ENCODE results near the gene GNAS-AS1. TPM values are rescaled to one million over a fixed set of nuclear protein-coding genes. Genes with fewer than 3 reads are reported as not detected.

Gene GNAS-AS1
- total RNA-seq, 1 experiment from 2014 or later, result 1.6 TPM

GRCh38 chr20:58795181-58795922 is 55.4 kb downstream of the GNAS-AS1 start:
- intact Hi-C loops (cut with micrococcal nuclease), result no loop called here
- no TSS peak for BruUV-seq (replicated peaks)
- ChIA-PET POLR2A (no interaction called here), CTCF (interaction anchor here (0.6 kb wide), 1 partner anchor 236 kb away, joined by 3 read pairs; no protein-coding TSS in a partner anchor)
- Mint-ChIP-seq H3K4me3 (ENCODE audit: unreplicated experiment) (no peak overlapping the region), H3K4me1 (ENCODE audit: insufficient read depth, unreplicated experiment) (no peaks in the 10 kb centered on the region), H3K36me3 (ENCODE audit: insufficient read depth, unreplicated experiment) (no peaks in the 10 kb centered on the region), H3K9me3 (ENCODE audit: unreplicated experiment) (no peaks in the 10 kb centered on the region), H3K27me3 (ENCODE audit: insufficient read depth, unreplicated experiment) (peaks cover 94% of the 10 kb centered on the region), H3K27ac (ENCODE audit: low read depth, unreplicated experiment) (no peak overlapping the region)
- TF ChIP-seq CTCF (IDR thresholded peaks at IDR 0.05; ENCODE audit: unreplicated experiment), result no peak
- no peak for DNase-seq (ENCODE audit: unreplicated experiment)

GRCh38 chr20:58794510-58795180 is 56.1 kb downstream of the GNAS-AS1 start:
- DNase-seq (ENCODE audit: unreplicated experiment), result no peak
- no peaks in the 10 kb centered on the region for H3K4me1 Mint-ChIP-seq (ENCODE audit: insufficient read depth, unreplicated experiment)
- intact Hi-C loops (cut with micrococcal nuclease), result no loop called here
- no peak overlapping the region for H3K27ac Mint-ChIP-seq (ENCODE audit: low read depth, unreplicated experiment)
- POLR2A ChIA-PET, result no interaction called here
- BruUV-seq (replicated peaks), result no TSS peak
- TF ChIP-seq CTCF (IDR thresholded peaks at IDR 0.05; ENCODE audit: unreplicated experiment), result no peak
- no peak overlapping the region for H3K4me3 Mint-ChIP-seq (ENCODE audit: unreplicated experiment)
- CTCF ChIA-PET, result no interaction called here
- H3K27me3 Mint-ChIP-seq (ENCODE audit: insufficient read depth, unreplicated experiment), result peaks cover 87% of the 10 kb centered on the region
- no peaks in the 10 kb centered on the region for H3K36me3 Mint-ChIP-seq (ENCODE audit: insufficient read depth, unreplicated experiment)
- no peaks in the 10 kb centered on the region for H3K9me3 Mint-ChIP-seq (ENCODE audit: unreplicated experiment)

- Mint-ChIP-seq H3K4me3 (ENCODE audit: unreplicated experiment) (no peak overlapping the region), H3K36me3 (ENCODE audit: insufficient read depth, unreplicated experiment) (no peaks in the 10 kb centered on the region), H3K27me3 (ENCODE audit: insufficient read depth, unreplicated experiment) (peaks cover 87% of the 10 kb centered on the region), H3K9me3 (ENCODE audit: unreplicated experiment) (no peaks in the 10 kb centered on the region), H3K27ac (ENCODE audit: low read depth, unreplicated experiment) (no peak overlapping the region), H3K4me1 (ENCODE audit: insufficient read depth, unreplicated experiment) (no peaks in the 10 kb centered on the region)
- no TSS peak for BruUV-seq (replicated peaks)
- intact Hi-C loops (cut with micrococcal nuclease), result no loop called here
- ChIA-PET POLR2A (no interaction called here), CTCF (no interaction called here)
- DNase-seq (ENCODE audit: unreplicated experiment), result no peak
- TF ChIP-seq CTCF (IDR thresholded peaks at IDR 0.05; ENCODE audit: unreplicated experiment), result no peak
These were observed 56.9 kb downstream of the GNAS-AS1 start for GRCh38 chr20:58793512-58794420.

- no peak for TF ChIP-seq CTCF (IDR thresholded peaks at IDR 0.05; ENCODE audit: unreplicated experiment)
- Mint-ChIP-seq H3K4me1 (ENCODE audit: insufficient read depth, unreplicated experiment) (no peaks in the 10 kb centered on the region), H3K9me3 (ENCODE audit: unreplicated experiment) (no peaks in the 10 kb centered on the region), H3K4me3 (ENCODE audit: unreplicated experiment) (no peak overlapping the region), H3K27me3 (ENCODE audit: insufficient read depth, unreplicated experiment) (peaks cover 90% of the 10 kb centered on the region), H3K36me3 (ENCODE audit: insufficient read depth, unreplicated experiment) (no peaks in the 10 kb centered on the region), H3K27ac (ENCODE audit: low read depth, unreplicated experiment) (no peak overlapping the region)
- BruUV-seq (replicated peaks), result no TSS peak
- DNase-seq (ENCODE audit: unreplicated experiment), result no peak
- CTCF ChIA-PET, result no interaction called here
- intact Hi-C loops (cut with micrococcal nuclease), result no loop called here
- POLR2A ChIA-PET, result no interaction called here
These were observed 58.3 kb downstream of the GNAS-AS1 start for GRCh38 chr20:58792426-58792825.
